SJSA1 (cell line): ENCODE results near the gene MDH1. TPM values are rescaled to one million over a fixed set of nuclear protein-coding genes. Genes with fewer than 3 reads are reported as not detected.

ENCODE experiments used
- DNase-seq, 2 experiments: peaks; one replicate each; pipeline ENCODE4 v3.0.0-alpha.2; 2015 to 2020; ENCODE audit warnings: low spot score in 2 of 2, low read depth in 1 of 2
- H3K27ac ChIP-seq: fragments of 250-450 bp; sonication (Bioruptor Pico); 2 replicates; pipeline ENCODE4 v1.5.1; 2020; ENCODE audit warnings: mild to moderate bottlenecking, moderate library complexity
- H3K27me3 ChIP-seq: fragments of 250-450 bp; sonication (Bioruptor Pico); replicated peaks from 2 replicates; pipeline ENCODE4 v1.5.1; 2020; ENCODE audit warnings: mild to moderate bottlenecking, moderate library complexity
- H3K36me3 ChIP-seq: fragments of 250-450 bp; sonication (Bioruptor Pico); 2 replicates; pipeline ENCODE4 v1.5.1; 2020; ENCODE audit warnings: mild to moderate bottlenecking
- H3K4me1 ChIP-seq: fragments of 250-450 bp; sonication (Bioruptor Pico); replicated peaks from 2 replicates; pipeline ENCODE4 v1.6.1; 2021; ENCODE audit warnings: mild to moderate bottlenecking
- H3K4me3 ChIP-seq: fragments of 250-450 bp; sonication (Bioruptor Pico); 2 replicates; pipeline ENCODE4 v1.5.1; 2020; ENCODE audit warnings: mild to moderate bottlenecking
- H3K9me3 ChIP-seq: fragments of 250-450 bp; sonication (Bioruptor Pico); replicated peaks from 2 replicates; pipeline ENCODE4 v1.5.1; 2020; ENCODE audit warnings: mild to moderate bottlenecking
- total RNA-seq: library from RNA; depleted of rRNA; stranded (reverse); fragments of >200 nt; shearing (Covaris generic); gene quantifications from 2 replicates; pipeline ENCODE4 v1.2.3, GENCODE V29; 2014

Gene MDH1
- total RNA-seq, 1 experiment from 2014 or later = 336 TPM

DNA sequence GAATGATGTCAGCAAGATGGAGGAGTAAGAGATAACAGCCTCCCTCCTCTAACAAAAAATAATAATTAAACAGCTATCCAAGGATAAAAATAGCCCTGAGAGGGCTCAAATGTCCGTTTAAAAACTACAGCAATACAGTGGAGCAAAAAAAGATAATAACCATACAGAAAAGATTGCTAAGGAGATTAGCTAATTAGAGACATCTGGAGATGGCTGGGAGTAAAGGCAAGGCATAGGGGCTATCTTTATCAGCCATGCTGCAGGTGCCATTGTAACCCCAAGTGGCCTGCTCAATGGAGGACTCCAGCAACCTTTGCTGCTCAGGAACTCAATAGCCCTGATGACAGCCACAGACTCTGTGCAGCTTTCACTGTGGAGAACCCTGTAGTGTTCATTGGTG lies 42.7 kb downstream of the MDH1 start:
- Histone ChIP-seq H3K4me1 (no peaks in the 10 kb centered on the region), H3K9me3 (no peaks in the 10 kb centered on the region), H3K27ac (no peak overlapping the region), H3K4me3 (no peak overlapping the region), H3K36me3 (no peaks in the 10 kb centered on the region), H3K27me3 (no peaks in the 10 kb centered on the region)
- DNase-seq = no peak

DNA sequence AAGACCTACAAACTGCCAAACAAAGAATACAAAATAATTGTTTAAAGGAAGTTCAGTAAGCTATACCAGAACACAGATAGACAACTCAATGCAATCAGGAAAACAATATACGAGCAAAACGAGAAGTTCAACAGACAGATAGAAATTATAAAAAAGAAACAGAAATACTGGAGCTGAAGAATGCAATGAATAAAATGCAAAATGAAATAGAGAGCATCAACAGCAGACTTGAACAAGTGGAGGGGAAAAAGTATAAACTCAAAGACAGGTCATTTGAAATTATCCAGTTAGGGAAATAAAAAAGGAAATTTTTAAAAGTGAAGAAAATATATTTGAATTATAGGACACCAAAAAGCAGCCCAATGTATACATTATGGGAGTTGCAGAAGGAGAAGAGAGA lies 43.6 kb downstream of the MDH1 start:
- Histone ChIP-seq H3K4me3 (no peak overlapping the region), H3K36me3 (no peaks in the 10 kb centered on the region), H3K4me1 (no peaks in the 10 kb centered on the region), H3K27ac (no peak overlapping the region), H3K9me3 (no peaks in the 10 kb centered on the region), H3K27me3 (no peaks in the 10 kb centered on the region)
- no peak for DNase-seq

DNA sequence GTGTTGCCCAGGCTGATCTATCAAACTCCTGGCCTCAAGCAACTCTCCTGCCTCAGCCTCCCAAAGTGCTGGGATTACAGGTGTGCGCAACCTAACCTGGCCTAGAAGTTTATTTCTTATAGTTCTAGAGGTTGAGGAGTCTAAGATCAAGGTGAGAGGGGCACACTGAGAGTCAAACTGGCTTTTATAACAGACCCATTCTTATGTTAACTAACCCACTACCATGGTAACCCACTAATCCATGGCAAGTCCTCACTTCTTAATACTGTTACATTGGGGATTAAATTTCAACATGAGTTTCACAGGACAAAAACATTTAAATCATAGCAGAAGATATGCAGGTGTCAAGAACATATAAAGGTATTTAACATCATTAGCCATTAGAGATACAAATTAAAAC lies 50.6 kb downstream of the MDH1 start:
- DNase-seq = no peak
- Histone ChIP-seq H3K27ac (no peak overlapping the region), H3K9me3 (no peaks in the 10 kb centered on the region), H3K27me3 (no peaks in the 10 kb centered on the region), H3K4me1 (no peaks in the 10 kb centered on the region), H3K4me3 (no peak overlapping the region), H3K36me3 (no peaks in the 10 kb centered on the region)

DNA sequence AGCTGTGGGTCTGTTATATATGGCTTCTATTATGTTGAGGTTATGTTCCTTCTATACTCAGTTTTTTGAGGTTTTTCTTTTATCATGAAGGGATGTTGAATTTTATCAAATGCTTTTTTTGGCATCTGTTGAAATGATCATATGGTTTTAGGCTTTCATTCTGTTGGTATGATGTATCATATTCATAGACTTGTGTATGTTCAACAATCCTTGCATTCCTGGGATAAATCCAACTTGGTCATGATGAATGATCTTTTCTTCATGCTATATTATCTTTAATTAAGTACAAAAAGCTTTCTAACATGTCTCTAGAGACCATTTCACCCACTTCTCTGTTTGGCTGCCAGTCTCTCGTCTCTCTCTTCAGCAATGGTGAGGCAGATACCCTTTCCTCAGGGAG lies 54.2 kb downstream of the MDH1 start:
- no peaks in the 10 kb centered on the region for H3K27me3 ChIP-seq
- no peaks in the 10 kb centered on the region for H3K36me3 ChIP-seq
- no peak overlapping the region for H3K4me3 ChIP-seq
- H3K27ac ChIP-seq = no peak overlapping the region
- no peak for DNase-seq
- no peaks in the 10 kb centered on the region for H3K9me3 ChIP-seq
- no peaks in the 10 kb centered on the region for H3K4me1 ChIP-seq

DNA sequence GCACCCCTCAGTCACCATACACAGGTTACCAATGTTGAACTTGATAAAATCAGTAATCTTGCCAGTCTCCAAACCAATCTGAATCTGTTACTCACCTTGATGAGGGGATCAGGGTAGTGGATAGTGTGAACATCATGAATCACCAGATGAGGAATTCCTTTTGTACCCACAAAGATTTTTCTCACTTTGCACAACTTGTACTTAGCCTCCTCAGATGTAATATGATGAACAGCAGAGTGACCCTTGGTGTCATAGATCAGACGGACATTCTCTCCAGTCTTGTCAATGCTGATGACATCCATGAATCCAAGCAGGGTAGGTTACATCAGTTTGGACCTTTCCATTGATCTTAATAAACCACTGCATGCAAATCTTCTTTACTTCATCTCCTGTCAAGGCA lies 54.7 kb downstream of the MDH1 start:
- DNase-seq = no peak
- Histone ChIP-seq H3K9me3 (no peaks in the 10 kb centered on the region), H3K4me3 (no peak overlapping the region), H3K4me1 (no peaks in the 10 kb centered on the region), H3K36me3 (no peaks in the 10 kb centered on the region), H3K27ac (no peak overlapping the region), H3K27me3 (no peaks in the 10 kb centered on the region)

DNA sequence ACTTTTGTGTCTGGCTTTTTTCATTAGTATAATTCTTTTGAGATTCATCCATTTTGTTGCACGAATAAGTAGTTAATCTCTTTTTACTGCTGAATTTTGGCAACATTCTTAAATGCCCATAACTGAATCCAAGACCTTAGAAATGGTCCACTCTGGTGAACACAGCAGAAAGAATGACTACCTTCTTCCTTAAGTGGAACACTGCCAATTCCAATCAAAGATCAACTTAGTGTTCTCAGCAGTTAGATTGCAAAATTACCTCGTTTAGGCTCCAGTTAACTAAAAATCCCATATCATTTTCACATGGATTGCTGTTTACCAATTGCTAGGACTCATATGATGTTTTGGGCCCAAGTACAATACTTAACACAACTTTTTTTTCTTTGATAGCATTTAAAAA lies 59.9 kb downstream of the MDH1 start:
- Histone ChIP-seq H3K9me3 (no peaks in the 10 kb centered on the region), H3K4me3 (no peak overlapping the region)
- DNase-seq = no peak

DNA sequence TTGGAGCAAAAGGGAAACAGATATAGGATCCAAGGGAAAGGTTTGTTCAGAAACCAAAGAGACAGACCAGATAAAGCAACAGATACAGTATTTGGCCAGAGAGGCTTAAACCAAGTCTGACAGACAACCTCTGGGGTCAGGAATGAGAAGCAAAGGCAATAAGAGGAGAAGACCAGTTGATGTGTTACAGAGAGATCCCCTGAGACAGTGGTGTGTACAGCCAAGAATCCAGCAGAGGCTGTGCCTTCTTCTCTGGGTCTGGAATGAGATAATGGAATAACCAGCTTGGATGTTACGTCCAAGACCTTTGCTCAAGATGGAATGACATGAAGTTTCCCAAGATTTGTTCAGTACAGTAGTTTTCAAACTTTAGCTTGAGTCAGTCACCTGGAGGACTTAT lies 61.1 kb downstream of the MDH1 start:
- no peaks in the 10 kb centered on the region for H3K36me3 ChIP-seq
- no peaks in the 10 kb centered on the region for H3K9me3 ChIP-seq
- H3K4me1 ChIP-seq = no peaks in the 10 kb centered on the region
- no peak for DNase-seq
- no peak overlapping the region for H3K4me3 ChIP-seq
- H3K27ac ChIP-seq = no peak overlapping the region
- H3K27me3 ChIP-seq = no peaks in the 10 kb centered on the region

More for the DNA sequence above, 59.9 kb downstream of the MDH1 start:
- H3K36me3 ChIP-seq = no peaks in the 10 kb centered on the region
- H3K4me1 ChIP-seq = no peaks in the 10 kb centered on the region
- no peak overlapping the region for H3K27ac ChIP-seq
- no peaks in the 10 kb centered on the region for H3K27me3 ChIP-seq

DNA sequence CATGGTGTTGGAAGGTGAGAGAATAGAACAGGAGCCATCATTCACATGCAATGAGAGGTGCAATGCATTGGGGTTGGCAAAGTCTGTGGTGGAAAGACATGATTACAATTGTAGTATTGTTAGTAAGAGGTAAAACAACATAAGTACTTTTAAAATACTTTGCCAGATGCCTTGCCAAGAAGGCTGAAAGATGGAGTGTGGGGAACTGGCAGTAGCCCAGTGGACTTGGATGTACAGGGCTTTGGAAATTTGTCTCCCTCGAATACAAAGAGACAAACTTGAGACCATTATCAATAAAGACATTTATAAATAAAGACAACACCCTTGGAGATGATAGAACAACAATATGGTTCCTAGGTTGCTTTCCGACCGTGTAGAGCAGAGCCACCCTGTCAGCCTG lies 62.0 kb downstream of the MDH1 start:
- no peak for DNase-seq
- H3K4me1 ChIP-seq = no peaks in the 10 kb centered on the region
- H3K9me3 ChIP-seq = no peaks in the 10 kb centered on the region
- H3K27ac ChIP-seq = no peak overlapping the region
- no peaks in the 10 kb centered on the region for H3K36me3 ChIP-seq
- no peaks in the 10 kb centered on the region for H3K27me3 ChIP-seq
- H3K4me3 ChIP-seq = no peak overlapping the region

DNA sequence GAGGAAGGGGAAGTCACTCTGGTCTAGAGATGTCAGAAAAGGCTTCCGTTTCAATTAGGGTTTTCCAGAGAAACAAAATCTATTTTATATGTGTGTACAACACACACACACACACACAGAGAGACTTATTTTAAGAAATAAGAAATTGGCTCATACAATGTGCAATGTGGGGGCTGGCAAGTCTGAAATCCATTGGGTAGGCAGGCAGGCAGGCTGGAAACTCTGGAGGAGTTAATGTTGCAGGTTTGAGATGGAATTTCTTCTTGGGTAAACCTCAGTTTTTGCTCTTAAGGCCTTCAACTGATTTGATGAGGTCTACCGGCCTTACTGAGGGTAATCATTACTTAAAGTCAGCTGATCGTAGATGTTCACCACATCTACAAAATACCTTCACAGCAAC lies 62.6 kb downstream of the MDH1 start:
- H3K4me1 ChIP-seq = no peaks in the 10 kb centered on the region
- no peaks in the 10 kb centered on the region for H3K36me3 ChIP-seq
- H3K9me3 ChIP-seq = no peaks in the 10 kb centered on the region
- H3K27me3 ChIP-seq = no peaks in the 10 kb centered on the region
- DNase-seq = no peak
- no peak overlapping the region for H3K4me3 ChIP-seq
- no peak overlapping the region for H3K27ac ChIP-seq

DNA sequence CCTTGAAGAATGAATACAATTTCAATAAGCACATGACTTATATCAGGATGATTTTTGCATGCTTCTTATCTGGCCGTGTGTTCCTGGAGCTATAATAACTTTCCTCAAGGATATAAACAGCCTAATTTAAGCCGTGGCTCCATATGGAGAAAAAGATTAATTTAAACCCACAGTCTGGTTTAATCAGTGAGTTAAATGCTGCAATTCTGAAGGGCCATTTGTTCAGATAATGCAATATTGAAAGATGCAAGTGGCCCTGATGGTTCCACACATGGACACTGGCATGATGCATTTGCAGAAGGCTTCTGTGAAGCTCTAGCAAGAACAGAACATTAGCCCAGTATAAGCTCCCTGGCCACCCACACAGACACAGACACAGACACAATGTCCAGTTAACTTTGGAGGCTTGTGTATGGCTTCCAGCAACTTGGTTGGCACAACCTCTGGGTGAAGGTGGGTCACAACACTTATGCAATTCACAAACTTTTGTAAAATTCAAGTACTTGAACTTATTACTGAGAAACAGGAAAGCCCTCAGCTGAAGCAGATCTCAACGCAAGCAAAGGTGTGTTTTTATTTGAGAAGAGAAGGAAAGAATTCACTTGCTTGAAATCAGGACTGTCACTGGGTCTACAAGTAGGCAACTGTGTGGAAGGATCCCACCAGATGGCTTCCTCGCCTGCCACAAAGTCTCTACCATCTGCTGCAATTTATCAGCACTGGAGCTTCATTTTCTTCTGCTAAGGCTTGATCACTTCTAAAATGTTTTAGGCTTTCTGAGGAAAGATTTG lies 63.3 kb downstream of the MDH1 start:
- no peaks in the 10 kb centered on the region for H3K36me3 ChIP-seq
- DNase-seq = no peak

DNA sequence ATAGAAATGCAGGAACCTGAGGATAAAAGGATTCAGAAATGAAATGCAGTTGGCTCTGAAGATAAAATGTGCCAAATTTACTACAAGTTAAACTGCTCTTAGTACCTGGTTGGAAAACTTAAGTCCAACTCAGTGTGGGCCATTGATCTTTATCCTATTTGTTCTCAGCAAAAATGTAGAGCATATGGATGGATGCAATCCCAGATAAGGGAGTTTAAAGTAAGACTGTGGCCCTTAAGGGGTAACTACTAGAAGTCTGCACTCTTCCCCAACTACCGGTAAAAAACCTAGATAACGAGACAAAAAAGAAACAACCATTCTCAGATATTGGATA lies 63.9 kb downstream of the MDH1 start:
- no peaks in the 10 kb centered on the region for H3K36me3 ChIP-seq
- no peak overlapping the region for H3K27ac ChIP-seq
- H3K27me3 ChIP-seq = no peaks in the 10 kb centered on the region
- H3K4me3 ChIP-seq = no peak overlapping the region
- H3K9me3 ChIP-seq = no peaks in the 10 kb centered on the region
- DNase-seq = no peak
- no peaks in the 10 kb centered on the region for H3K4me1 ChIP-seq

More for the DNA sequence above, 63.3 kb downstream of the MDH1 start:
- H3K4me1 ChIP-seq = no peaks in the 10 kb centered on the region
- no peak overlapping the region for H3K4me3 ChIP-seq
- H3K9me3 ChIP-seq = no peaks in the 10 kb centered on the region
- H3K27ac ChIP-seq = no peak overlapping the region
- no peaks in the 10 kb centered on the region for H3K27me3 ChIP-seq

DNA sequence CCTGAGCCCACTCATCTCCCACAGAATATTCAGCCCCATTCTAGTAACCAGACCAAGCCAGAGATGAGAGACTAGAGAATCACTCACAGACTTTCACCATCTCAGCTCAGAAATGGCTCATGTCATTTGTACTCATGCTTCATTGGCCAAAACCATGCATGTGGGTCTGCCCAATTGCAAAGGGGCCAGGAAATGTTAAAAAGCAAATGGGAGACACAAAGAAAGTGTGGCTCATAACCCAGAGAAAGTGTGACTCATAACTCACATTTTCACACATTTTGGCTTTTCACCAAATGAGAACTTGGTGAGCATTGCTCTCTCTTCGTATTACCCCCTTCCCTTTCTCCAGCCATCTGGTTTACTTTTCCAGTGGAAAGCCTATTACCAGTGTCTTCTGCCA lies 66.2 kb downstream of the MDH1 start:
- no peaks in the 10 kb centered on the region for H3K9me3 ChIP-seq

More for the DNA sequence above, 66.2 kb downstream of the MDH1 start:
- H3K27ac ChIP-seq = no peak overlapping the region
- no peaks in the 10 kb centered on the region for H3K36me3 ChIP-seq
- no peaks in the 10 kb centered on the region for H3K4me1 ChIP-seq
- no peaks in the 10 kb centered on the region for H3K27me3 ChIP-seq
- DNase-seq = no peak
- no peak overlapping the region for H3K4me3 ChIP-seq
